ENCODE data around the gene ABI3BP.

- TF ChIP-seq EZH2 (IDR thresholded peaks at IDR 0.05; ENCODE audit: insufficient read depth, low read length) (no peak), CTCF (IDR thresholded peaks at IDR 0.05; ENCODE audit: insufficient read depth, low read depth, low read length) (no peak)
Observed at GRCh38 chr3:100740207-100740606, 253.0 kb downstream of the ABI3BP start.

Measured in astrocyte (in vitro differentiated cells and primary cell).